ENCODE measurements around the gene ISYNA1.

ISYNA1 gene

GRCh38 chr19:18428173-18428786, 9.7 kb downstream of the ISYNA1 start:
- no peak overlapping the region for H3K27ac ChIP-seq
- peak overlapping the region in 1 of 2 experiments; percentile 56 for H3K4me3 ChIP-seq (ENCODE audit: low read depth in 1 of 2, low read length in 1 of 2)
- no peaks in the 10 kb centered on the region for H3K9me3 ChIP-seq
- H3K27me3 ChIP-seq: peaks cover 67% of the 10 kb centered on the region
- H3K36me3 ChIP-seq: no peaks in the 10 kb centered on the region
- peaks cover 13 to 18% of the 10 kb centered on the region in 2 experiments for H3K4me1 ChIP-seq (ENCODE audit: control insufficient read depth in 1 of 2, insufficient read depth in 1 of 2, low read depth in 1 of 2, low read length in 1 of 2)
- TF ChIP-seq, protein P1, sequence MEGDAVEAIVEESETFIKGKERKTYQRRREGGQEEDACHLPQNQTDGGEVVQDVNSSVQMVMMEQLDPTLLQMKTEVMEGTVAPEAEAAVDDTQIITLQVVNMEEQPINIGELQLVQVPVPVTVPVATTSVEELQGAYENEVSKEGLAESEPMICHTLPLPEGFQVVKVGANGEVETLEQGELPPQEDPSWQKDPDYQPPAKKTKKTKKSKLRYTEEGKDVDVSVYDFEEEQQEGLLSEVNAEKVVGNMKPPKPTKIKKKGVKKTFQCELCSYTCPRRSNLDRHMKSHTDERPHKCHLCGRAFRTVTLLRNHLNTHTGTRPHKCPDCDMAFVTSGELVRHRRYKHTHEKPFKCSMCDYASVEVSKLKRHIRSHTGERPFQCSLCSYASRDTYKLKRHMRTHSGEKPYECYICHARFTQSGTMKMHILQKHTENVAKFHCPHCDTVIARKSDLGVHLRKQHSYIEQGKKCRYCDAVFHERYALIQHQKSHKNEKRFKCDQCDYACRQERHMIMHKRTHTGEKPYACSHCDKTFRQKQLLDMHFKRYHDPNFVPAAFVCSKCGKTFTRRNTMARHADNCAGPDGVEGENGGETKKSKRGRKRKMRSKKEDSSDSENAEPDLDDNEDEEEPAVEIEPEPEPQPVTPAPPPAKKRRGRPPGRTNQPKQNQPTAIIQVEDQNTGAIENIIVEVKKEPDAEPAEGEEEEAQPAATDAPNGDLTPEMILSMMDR (IDR thresholded peaks at IDR 0.05): no peak

DNA sequence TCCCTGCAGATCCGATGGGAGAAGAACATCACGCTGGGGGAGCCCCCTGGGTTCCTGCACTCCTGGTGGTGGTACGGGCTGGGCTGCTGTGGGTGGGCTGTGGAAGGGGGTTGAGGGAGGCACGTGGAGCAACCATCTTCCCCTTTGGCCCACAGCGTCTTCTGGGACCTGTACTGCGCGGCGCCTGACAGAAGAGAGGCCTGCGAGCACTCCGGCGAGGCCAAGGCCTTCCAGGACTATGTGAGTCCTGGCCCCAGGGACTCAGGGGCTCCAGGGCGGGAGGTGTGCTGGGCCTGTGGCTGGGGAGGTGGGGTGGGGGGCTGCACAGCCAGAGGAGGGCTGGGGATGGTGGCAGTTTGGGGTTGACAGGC, 10.2 kb downstream of the ISYNA1 start:
- H3K9me3 ChIP-seq: no peaks in the 10 kb centered on the region
- H3K36me3 ChIP-seq: no peaks in the 10 kb centered on the region
- no peak overlapping the region for H3K27ac ChIP-seq
- H3K27me3 ChIP-seq: peaks cover 62% of the 10 kb centered on the region
- no peak overlapping the region for H3K4me3 ChIP-seq (ENCODE audit: low read depth in 1 of 2, low read length in 1 of 2)
- peaks cover 7 to 14% of the 10 kb centered on the region in 2 experiments for H3K4me1 ChIP-seq (ENCODE audit: control insufficient read depth in 1 of 2, insufficient read depth in 1 of 2, low read depth in 1 of 2, low read length in 1 of 2)
- TF ChIP-seq, protein P1 (IDR thresholded peaks at IDR 0.05): no peak

- H3K9me3 ChIP-seq: no peaks in the 10 kb centered on the region
- TF ChIP-seq, protein P1 (IDR thresholded peaks at IDR 0.05): no peak
- H3K36me3 ChIP-seq: no peaks in the 10 kb centered on the region
- H3K4me3 ChIP-seq (ENCODE audit: low read depth in 1 of 2, low read length in 1 of 2): no peak overlapping the region
- H3K27ac ChIP-seq: no peak overlapping the region
- peaks cover 5 to 14% of the 10 kb centered on the region in 2 experiments for H3K4me1 ChIP-seq (ENCODE audit: control insufficient read depth in 1 of 2, insufficient read depth in 1 of 2, low read depth in 1 of 2, low read length in 1 of 2)
- peaks cover 58% of the 10 kb centered on the region for H3K27me3 ChIP-seq
These were observed 10.7 kb downstream of the ISYNA1 start for GRCh38 chr19:18427080-18427742.

DNA sequence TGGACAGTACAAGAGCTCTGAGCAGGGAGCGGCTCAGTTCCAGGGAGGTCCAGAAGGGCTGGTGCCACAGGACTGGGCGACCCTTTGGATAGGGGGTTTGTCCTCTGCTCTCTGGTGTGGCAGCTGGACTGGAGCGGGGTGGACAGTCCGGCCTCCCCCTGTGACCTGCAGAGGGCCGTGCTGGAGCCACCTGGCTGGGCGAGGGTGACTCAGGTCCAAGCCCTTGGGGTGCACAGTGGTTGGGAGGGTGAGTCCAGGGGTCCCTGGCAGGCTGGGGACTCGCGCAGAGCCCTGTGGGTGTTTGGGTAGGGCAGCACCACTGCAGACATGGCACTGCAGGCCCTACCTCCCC, 11.5 kb downstream of the ISYNA1 start:
- TF ChIP-seq, protein P1 (IDR thresholded peaks at IDR 0.05): no peak
- no peak overlapping the region for H3K4me3 ChIP-seq (ENCODE audit: low read depth in 1 of 2, low read length in 1 of 2)
- H3K4me1 ChIP-seq (ENCODE audit: control insufficient read depth in 1 of 2, insufficient read depth in 1 of 2, low read depth in 1 of 2, low read length in 1 of 2): peaks cover 5 to 14% of the 10 kb centered on the region in 2 experiments
- no peaks in the 10 kb centered on the region for H3K9me3 ChIP-seq
- H3K27me3 ChIP-seq: peaks cover 58% of the 10 kb centered on the region
- no peak overlapping the region for H3K27ac ChIP-seq
- H3K36me3 ChIP-seq: no peaks in the 10 kb centered on the region

- Histone ChIP-seq H3K27me3 (peaks cover 60% of the 10 kb centered on the region), H3K4me1 (ENCODE audit: control insufficient read depth in 1 of 2, insufficient read depth in 1 of 2, low read depth in 1 of 2, low read length in 1 of 2) (peaks cover 5 to 14% of the 10 kb centered on the region in 2 experiments), H3K27ac (no peak overlapping the region), H3K9me3 (no peaks in the 10 kb centered on the region), H3K36me3 (no peaks in the 10 kb centered on the region), H3K4me3 (ENCODE audit: low read depth in 1 of 2, low read length in 1 of 2) (no peak overlapping the region)
- TF ChIP-seq, protein P1 (IDR thresholded peaks at IDR 0.05): no peak
These were observed 12.2 kb downstream of the ISYNA1 start for GRCh38 chr19:18425515-18426415.

Data from neutrophil (primary cell).